B cell (primary cell): ENCODE data around the gene CASTOR1.

ENCODE experiments used
- EZH2 ChIP-seq: IDR thresholded peaks from 2 replicates; pipeline ENCODE4 v1.6.1; 2012; ENCODE audit warnings: borderline replicate concordance, low read depth, mild to moderate bottlenecking, moderate library complexity, low read length; ENCODE audit not compliant: insufficient read depth, poor library complexity, severe bottlenecking
- TF ChIP-seq, protein P1 (sequence below): fragments of 200-600 bp; IDR thresholded peaks from one replicate; pipeline ENCODE4 v1.8.0; 2022; ENCODE audit warnings: antibody characterized with exemption, mild to moderate bottlenecking

DNA sequence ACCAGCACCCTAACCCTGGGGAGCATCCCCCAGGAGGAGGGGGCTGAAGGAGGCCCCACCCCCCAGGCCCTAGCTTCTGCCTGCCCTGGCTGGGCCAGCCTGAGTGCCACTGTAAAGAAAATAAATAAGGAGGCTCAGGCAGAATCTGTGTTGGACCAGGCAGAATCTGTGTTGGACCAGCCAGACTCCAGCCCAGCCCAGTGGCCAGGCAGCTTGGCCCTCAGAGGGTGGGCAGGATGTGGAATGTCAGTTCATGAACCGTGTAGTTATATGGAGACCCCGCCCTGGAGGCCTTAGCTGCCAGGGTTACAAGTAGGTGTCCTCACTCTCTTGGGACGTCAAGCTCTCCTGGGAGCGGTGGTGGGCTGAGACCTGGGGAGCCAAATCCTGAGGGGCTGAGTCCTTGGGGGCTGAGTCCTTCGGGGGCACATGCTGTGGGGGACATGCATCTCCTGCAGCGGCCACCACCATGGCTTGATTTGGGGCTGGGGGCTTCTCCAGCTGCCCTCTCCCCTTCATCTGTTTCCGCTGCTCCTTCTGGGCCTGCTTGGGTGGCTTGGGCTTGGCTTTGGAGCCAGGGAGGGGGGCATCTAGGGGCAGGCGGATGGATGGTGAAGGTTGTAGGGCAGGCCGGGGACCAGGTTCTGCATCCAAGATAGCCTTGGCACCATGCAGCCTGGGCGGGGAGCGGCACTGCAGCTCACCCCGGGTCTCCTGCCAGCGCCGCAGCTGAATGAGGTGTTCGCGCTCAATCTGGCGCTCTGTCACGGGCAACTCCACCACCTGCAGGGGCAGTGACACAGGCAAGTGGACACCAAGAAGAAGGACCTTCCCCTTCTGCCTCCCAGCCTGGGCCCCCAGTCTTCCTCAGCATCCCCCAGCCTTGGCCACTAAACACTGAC, 3.0 kb upstream of the CASTOR1 start:
- TF ChIP-seq, protein P1, sequence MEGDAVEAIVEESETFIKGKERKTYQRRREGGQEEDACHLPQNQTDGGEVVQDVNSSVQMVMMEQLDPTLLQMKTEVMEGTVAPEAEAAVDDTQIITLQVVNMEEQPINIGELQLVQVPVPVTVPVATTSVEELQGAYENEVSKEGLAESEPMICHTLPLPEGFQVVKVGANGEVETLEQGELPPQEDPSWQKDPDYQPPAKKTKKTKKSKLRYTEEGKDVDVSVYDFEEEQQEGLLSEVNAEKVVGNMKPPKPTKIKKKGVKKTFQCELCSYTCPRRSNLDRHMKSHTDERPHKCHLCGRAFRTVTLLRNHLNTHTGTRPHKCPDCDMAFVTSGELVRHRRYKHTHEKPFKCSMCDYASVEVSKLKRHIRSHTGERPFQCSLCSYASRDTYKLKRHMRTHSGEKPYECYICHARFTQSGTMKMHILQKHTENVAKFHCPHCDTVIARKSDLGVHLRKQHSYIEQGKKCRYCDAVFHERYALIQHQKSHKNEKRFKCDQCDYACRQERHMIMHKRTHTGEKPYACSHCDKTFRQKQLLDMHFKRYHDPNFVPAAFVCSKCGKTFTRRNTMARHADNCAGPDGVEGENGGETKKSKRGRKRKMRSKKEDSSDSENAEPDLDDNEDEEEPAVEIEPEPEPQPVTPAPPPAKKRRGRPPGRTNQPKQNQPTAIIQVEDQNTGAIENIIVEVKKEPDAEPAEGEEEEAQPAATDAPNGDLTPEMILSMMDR: no peak
- no peak for TF ChIP-seq EZH2
